Prostate gland (tissue), 2 donors: ENCODE results near the gene FMC1.

Source experiments
- CTCF ChIP-seq, 4 experiments: fragments of 200-600 bp in 2 of 4; fragments of 450-650 bp in 2 of 4; sonication (generic) in 2 of 4; IDR thresholded peaks; 1 replicate in 3 of 4; 2 replicates in 1 of 4; pipeline ENCODE4 v1.5.1; 2016 to 2019; ENCODE audit warnings: antibody characterized with exemption in 4 of 4, mild to moderate bottlenecking in 2 of 4, moderate library complexity in 2 of 4
- POLR2A ChIP-seq: fragments of 450-650 bp; IDR thresholded peaks from one replicate; pipeline ENCODE4 v1.6.1; 2016; ENCODE audit warnings: antibody characterized with exemption, mild to moderate bottlenecking

- no peak for TF ChIP-seq CTCF (IDR thresholded peaks at IDR 0.05)
- no peak for TF ChIP-seq POLR2A
These were observed 404 bp upstream of the FMC1 start for GRCh38 chr7:139340808-139341057.
